Mesenteric fat pad (tissue), 1 donor: ENCODE data around the gene CD44. TPM values are rescaled to one million over a fixed set of nuclear protein-coding genes. Genes with fewer than 3 reads are reported as not detected.

Experiments
- DNase-seq: peaks from one replicate; pipeline ENCODE4 v3.0.0-alpha.2; 2020; ENCODE audit warnings: low spot score
- total RNA-seq: library from RNA; stranded (reverse); fragmentation: NEBNext Ultra II Directional; extraction: Animal tissue kit (Norgen Biotek cat#: 25700); gene quantifications from one replicate; pipeline ENCODE4 v1.2.1, GENCODE V29; 2021
- donor health status: DM: yes; HTN: yes; CAD: no.

The CD44 gene
- total RNA-seq, 1 donor from 2014 or later, result 280 TPM

DNA sequence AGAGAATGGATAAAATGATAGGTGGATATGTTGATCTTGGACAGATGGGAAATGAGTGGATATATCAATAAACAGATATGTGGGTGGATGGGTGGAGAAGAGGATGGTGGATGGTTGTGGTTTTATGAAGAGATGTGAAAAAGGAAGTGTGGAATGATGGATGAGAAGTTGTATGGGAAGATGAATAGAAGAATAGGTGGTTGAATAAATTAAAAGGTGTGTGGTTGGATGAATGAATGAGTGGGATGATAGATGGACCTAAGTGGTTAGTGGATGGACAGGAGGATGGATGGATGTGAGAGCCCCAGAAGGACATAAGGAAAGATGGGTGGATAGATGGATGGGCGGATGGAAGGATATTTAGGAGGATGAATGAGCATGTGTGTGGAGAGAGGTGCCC is 913 bp upstream of the CD44 start:
- no peak for DNase-seq

DNA sequence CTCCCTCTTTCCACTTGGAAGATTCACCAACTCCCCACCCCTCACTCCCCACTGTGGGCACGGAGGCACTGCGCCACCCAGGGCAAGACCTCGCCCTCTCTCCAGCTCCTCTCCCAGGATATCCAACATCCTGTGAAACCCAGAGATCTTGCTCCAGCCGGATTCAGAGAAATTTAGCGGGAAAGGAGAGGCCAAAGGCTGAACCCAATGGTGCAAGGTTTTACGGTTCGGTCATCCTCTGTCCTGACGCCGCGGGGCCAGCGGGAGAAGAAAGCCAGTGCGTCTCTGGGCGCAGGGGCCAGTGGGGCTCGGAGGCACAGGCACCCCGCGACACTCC is 397 bp upstream of the CD44 start:
- no peak for DNase-seq

DNA sequence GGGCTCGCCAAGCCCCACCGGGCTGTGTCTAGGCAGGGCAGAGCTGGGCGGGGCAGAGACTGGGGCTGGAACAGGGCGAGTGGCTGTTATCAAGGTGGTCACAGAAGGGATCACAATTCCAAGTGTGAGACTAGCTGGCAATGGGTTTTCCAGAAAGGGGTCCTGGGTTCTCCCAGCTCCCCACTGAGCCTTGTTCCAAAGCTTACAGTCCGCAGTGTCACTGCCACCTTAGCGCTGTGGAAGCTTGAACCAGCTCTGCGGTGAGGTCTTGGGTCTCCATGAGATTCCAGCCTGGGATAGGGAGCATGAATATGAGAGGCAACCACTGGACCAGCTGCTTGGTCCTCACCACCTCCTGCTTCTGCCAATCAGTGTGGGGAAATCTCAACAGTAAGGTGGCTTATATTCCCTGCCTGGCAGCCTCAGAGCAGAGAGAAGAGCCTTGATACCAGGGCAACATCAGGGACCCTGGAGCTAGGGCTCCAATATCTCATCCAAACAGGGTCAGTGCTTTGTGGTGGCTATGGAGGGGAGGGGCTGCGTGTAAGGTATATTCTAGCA is 831 bp downstream of the CD44 start:
- no peak for DNase-seq

DNA sequence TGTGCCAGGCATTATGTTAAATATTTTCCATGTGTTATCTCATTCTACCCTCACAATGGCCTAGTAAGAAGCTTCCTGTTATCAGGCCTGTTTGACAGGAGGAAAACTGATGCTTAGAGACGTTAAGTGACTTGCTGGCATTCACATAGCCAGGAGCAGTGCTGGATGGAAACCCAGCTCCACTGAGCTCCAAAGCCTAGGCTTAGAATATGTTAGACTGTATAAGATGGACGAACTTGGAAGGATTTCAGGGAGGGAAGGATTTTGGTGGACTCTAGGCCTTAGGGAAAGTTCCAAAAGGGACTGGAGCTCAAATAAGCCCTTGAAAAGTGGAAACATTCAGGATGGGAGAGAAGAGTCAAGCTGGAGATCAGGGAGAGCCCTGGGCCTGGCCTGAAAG is 2.1 kb downstream of the CD44 start:
- no peak for DNase-seq

DNA sequence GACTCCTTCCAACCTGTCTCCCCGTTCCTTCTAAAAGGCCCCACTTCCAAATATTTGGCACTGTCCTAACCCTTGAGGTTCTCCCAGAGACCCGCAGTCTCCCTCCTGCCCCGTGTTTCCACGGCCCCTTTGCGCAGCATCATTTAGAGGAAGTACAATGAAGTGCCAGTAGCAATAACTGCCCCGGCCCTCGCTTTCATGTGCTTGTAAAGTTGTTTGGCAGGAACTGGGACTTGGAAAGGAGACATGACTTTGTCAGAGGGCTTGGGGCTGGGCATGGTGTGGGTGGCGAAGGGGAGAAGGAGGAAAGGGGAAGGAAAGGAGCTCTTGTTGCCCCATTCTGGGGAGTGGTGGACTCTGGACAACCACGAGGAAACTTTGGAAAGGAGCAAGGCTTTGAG is 2.6 kb downstream of the CD44 start:
- no peak for DNase-seq

DNA sequence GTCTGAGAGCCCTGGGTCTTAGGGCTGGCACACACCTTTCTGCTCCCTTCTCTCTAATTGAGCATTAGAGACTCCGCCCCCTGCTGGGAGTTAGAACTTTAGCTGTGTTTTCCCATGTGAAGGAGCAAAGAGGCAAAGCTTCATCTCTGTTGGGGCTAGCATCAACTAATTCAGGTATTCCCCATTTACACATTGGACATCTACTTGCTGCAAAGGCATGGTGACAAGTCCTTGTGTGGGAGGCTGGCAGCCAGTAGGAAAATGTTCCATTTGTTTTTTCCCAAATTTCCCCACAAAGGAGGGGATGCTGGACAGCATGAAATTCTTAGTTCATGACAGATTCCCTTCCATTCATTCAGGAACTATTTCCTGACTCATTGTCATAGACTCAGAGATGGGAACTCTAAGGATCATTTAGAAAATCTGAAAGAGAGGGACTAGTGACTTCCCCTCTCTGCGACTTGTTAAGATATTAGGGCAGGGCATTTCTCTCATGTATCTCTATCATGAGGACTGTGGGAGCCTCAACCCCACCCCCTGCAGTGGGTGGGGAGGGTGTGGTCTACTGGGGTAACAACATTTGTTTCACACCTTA is 3.6 kb downstream of the CD44 start:
- DNase-seq, result no peak

DNA sequence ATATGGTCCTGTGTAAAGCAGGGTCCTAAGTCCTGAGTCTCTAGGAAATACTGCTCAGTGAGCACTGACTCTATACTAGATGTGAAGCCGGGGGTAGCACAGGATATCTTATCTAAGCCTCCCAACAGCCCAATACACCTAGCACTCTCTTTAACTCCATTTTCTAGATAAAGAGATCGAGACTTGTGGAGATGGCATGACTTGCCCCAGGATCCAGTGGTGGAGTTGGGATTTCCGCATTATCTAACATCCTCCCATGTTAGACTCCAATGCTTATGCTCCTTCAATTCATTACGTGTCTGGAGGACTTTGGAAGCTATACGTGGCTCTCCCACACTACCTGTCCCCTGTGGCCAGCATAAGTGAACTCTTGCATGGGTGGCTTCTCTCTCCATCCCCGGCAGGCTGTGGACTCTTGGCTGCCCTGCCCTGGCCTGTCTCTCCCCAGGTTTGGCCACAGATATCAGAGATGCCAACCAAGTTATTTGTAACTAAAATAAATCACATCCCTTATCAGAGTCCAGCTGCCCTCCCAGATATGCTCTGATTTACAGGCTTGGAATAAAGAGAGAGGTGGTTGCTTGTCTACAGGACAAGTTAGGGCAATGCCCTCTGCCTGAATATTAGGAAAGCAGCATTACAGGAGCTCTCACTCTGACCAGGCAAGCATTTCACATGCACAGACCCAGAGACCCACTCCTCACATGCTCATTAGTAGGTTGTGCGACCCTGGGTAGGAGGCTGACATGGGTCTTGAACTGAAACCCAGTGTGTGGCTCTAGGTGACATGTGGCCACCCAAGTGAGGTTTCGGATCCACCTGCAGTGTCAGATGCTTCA is 4.5 kb downstream of the CD44 start:
- DNase-seq, result no peak

DNA sequence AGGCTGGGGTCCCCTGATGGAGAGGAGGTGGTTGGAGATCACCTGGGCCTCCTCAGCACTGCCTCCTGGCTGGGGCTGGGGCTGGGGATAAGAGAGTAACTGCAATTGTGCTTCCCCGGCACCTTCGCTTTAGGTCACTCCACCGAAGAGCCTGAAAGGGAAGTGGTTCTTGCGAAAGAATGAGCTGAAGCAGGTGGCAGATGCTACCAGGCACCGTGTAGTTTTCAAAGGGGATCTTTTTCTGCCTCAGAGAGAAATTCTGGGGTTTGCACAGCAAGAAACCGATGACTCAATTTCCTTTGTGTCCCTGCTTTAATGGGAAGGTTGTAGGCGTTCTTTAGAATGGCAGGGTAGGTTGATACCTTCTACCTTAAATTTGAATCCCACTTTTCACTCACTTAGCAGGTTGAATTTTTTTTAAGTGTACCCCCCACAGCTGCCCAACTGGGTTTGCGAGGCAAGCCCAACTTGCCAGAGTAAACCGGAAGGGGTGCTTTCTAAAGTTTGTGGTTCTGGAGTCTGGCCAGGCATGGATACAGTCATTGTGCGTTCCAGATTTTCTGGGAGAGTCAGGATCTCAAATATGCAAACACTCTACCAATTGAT is 5.3 kb downstream of the CD44 start:
- DNase-seq, result no peak

DNA sequence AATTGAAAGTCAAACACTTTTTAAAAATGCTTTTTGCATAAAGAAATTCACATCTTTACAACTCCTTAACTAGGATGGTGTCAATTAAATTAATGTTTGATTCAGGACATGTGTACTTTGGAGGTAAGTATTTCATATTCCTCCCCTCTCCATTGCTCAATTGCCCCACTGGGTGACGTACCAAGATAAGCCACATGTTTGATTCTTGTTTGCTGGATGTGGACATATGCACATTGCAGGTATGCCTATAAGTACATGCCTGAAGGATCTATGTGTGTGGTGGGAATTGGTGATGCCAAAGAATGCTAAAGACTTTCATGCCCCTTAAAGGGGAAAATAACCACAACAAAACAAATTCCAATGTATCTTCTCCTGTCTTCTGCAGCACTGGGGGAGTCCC is 5.8 kb downstream of the CD44 start:
- no peak for DNase-seq

DNA sequence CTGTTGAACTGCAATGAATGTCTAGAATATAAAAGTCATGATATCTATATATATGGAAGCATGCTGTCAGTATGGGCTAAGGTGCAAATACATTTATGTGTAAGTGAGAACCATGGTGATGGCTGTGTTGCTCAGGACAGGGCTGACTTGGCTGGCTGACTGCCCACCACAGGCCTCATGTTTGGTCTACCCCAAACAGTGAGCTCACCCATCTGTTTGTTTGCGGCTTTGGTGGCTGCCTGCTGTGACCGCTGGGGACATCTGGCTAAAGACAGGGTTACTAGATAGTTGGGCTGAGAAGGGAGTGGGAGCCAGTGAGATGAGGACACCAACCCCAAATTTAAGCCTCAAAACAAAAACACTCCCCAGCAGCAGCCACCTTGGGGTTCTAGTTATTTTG is 6.3 kb downstream of the CD44 start:
- no peak for DNase-seq

DNA sequence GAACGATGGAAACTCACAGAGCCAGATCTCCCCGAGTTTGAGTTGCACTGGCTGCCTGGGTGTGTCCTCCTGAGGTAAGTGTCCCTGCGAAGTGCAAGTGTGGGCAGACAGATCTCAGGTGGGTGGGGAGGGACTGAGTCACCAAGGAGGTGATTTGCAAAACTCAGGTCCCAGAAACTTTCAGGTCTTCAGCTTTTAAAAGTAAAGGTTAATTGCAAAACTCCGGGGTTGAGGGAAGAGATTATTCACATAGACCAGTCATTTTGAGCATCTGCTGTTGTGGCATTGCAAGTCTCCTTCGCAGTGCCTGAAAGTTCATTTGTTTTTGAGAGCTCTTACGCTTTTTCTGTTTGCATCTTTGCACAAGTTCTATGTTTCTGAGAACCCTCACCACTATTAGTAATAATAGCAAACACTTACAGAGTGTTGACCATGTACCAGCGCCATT is 7.1 kb downstream of the CD44 start:
- no peak for DNase-seq

DNA sequence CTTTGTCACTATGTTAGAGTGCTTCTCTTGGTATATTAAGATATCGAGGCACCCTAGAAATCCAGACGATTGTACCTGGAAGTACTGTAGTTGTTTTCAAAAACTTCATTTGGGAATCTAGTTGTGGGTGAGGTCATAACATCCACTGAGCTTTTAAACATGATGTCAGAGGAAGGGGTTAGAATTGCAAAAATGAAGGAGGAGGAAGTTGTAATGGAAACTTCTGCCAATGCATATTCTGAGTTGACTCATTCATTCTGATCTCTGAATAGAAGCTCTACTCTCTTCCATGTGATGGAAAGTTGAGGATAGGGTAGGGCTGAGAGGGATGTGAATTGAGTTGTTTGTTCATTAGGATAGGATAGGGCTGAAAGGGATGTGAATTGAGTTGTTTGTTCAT is 7.7 kb downstream of the CD44 start:
- DNase-seq, result no peak

DNA sequence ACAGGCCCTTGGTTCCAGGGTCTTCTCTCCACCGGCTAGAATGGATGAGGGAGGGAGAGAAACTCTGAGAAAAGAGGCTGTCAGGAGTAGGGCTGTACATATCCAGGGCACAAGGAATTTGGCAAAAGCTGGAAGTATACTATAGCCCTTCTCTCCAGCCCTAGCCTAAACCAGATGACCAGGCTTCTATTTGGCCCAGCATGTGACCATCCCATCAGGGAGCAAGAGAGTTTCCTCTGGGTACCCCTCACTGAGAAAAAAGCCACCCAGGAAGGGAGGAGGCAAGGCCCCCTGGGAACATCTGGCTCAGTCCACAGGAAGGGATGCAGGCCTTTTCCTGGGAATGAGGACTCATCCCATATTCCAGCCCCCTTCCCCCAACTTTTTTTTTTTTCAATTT is 8.3 kb downstream of the CD44 start:
- DNase-seq, result no peak

DNA sequence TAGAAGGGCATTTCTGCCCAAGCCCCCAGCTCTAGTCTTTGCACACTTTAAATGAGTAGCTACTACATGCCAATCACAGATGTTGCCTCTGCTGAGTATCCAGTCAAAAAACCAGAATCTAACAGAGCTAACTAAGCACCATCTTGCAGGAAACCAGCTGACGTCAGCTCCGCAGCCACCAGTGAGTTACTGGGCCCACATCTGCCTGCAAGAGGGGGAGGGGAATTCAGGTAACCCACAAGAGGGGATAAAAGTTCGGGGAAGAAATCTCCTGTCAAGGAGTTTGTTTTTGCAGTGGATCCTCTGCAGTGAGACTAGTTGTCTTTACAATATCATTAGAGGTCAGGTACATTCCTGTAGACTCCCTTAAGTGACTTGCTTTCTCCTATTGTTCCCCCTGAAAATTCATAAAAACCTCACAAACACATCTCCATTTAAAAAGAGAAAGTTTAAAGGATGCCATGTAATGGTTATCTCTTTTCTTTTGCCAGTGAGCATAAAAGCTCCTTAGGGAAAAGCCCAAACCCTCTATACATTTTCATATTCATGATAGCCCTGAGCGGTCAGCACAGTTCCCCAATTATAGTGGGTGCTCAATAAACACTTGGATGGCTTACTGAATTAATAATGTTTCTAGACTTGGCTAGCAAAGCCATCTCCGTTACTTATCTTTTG is 9.3 kb downstream of the CD44 start:
- DNase-seq, result no peak

DNA sequence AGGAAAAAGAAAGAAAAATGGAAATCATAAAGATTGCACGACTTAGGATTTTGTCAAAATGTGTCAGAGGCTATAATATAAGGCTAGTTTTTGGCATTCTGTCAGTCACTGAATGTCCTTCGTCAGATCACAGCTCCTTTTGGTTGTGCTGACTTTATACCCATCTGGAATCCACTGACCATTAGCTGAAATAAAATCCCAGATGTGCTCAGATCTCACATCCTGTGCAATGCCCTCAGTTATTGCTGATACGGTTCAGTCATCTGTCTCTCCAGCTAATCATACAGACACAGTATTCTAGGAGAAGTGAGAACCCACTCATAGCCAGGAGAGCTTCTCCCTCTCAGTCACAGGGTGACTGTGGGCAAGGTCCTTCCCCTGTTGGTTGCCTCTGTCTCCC is 11.5 kb downstream of the CD44 start:
- no peak for DNase-seq

DNA sequence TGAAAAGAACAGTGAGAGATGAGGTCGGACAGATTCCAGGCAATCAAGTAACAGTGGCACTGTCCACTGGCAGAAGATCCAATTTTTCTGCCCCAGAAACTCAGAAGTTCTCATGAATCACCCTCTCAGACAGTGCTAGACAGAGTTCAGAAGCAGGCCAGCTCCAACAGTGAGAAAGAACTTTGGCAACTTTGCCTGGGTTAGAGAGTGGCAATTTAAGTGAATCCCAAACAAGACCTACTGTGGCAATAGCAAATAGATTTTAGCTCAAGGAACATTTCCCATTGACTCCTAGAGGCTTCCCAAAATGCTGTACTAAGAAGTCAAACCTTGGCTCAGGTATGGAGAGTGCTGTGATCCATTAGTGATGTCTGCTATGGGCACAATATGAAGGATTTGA is 12.3 kb downstream of the CD44 start:
- DNase-seq, result no peak

DNA sequence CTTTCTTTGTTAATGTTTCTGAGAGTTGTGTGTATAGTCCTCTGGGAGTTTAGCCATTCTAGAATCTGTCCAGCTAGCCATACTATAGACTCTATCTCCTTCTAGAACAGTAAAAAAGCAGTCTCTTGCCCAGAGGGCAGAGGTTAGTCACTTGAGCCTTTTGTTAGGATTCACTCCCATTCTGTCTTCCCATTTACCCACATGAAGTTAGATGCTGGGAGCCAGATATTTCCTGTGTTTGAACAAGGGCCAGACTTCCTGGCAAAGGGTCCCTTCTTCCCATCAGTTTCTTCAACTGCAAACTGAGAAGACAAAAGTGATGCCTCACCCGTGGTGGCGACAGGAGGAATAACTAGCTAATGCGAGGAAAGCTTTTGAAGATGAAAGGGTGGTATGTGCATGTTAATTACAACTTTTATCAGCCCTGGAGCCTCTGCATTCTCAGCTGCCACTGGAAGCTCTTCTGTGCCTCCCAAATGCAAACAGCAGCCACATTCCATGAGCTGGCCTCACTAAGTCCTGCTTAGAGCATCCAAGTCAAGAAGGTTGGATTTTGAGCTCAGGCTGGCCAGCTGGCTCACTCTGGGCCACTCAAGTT is 12.8 kb downstream of the CD44 start:
- no peak for DNase-seq

DNA sequence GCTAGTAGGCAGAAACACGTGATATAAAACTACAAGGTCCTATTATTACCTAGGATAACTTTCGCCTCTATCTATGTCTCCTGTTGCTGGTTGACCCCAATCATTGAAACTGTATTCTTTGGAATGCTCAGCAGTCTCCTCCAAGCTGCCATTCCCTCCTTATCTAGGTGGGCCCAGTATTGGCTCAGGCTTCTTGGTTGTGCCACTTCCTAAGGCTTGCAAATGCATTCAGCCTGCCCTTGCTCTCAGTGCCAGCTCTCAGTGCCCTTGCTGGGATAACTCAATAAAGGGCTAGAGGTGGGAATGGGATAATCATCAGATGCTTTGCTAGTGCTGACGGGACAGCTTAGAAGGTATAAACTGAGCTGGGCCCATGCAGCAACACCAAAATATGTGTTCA is 13.6 kb downstream of the CD44 start:
- no peak for DNase-seq

DNA sequence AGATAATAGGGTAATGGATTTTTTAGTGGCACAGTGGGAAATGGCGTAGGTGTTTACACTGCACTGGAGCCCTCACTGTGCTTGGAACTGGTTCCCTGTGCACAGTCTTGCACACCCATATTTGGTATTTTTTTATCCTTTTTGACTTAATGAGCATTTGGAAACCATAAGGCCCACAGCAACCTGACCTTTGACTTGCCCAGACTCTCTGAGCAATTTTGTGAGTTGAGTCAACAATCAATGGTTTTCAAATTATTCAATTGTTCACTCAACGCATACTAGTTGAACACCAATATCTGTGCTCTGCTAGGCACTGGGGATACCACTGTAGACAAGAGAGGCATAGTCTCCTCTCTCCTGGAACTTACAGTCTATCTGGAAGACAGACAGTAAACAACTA is 14.3 kb downstream of the CD44 start:
- no peak for DNase-seq

DNA sequence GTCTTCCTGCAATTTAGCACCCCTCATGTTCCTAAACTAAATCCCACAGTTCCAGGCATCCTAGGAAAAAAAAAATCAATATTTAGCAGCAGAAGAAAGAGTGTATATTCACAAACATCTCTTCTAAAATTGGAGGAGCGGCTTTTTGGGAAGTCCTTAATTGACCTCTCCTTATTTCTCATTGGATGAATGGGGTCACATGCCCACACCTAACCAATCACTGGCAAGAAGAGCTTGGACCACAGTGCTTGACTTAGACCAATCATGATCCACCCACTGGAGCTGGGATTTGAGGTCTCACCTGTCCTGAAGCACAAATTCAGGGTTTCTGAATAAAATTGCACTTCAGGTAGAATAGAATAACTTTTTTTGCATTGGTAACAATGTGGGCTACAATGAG is 16.0 kb downstream of the CD44 start:
- no peak for DNase-seq

DNA sequence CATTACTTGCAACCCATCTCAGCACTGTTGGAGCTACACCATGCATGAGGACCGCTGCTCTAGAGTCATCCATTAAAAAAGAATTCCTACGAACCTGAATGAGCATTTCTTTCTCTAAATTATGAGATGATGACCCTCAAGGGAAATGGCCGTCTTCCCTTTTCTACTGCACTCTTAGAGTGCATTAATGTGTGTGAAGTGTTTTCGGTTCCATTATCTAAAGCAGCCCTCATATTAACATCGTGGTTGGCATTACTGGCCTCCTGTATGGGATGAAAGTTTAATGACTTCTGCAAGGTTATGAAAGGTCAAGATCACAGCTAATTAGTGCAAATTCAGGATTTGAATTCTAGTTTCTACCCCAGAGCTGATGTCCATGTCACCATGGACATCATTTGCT is 16.7 kb downstream of the CD44 start:
- DNase-seq, result no peak
